ENCODE data around the gene USP20.

USP20 gene

GRCh38 chr9:129822898-129823541, 12.2 kb upstream of the USP20 start:
- DNase-seq, result no peak
- intact Hi-C loops (cut with DNase I), result no loop called here

GRCh38 chr9:129823542-129823934, 11.7 kb upstream of the USP20 start:
- no peak for DNase-seq
- intact Hi-C loops (cut with DNase I), result no loop called here

- DNase-seq, result peak; percentile 90 to 98 (median 94)
- intact Hi-C loops (cut with DNase I), result loop anchor here (1.0 kb wide), 1 partner anchor 21 kb away; the partner anchor contains the start of gene TOR1B
These were observed 11.2 kb upstream of the USP20 start, which contains the start of gene TOR1A for GRCh38 chr9:129823935-129824601. TSS of gene TOR1A (minus strand) at chr9:129824136. CDS start at chr9:129824085, 51 bp downstream.

- no peak for DNase-seq
- intact Hi-C loops (cut with DNase I), result no loop called here
These were observed 8.9 kb upstream of the USP20 start for GRCh38 chr9:129826344-129826743.

GRCh38 chr9:129826759-129827158, 8.5 kb upstream of the USP20 start:
- DNase-seq, result no peak
- intact Hi-C loops (cut with DNase I), result no loop called here

GRCh38 chr9:129828051-129828450, 7.2 kb upstream of the USP20 start:
- intact Hi-C loops (cut with DNase I), result no loop called here

GRCh38 chr9:129828969-129829368, 6.3 kb upstream of the USP20 start:
- intact Hi-C loops (cut with DNase I), result no loop called here
- DNase-seq, result no peak

More at GRCh38 chr9:129828051-129828450, 7.2 kb upstream of the USP20 start:
- DNase-seq, result no peak

GRCh38 chr9:129832982-129833381, 2.3 kb upstream of the USP20 start:
- intact Hi-C loops (cut with DNase I), result no loop called here
- no peak for DNase-seq

- intact Hi-C loops (cut with DNase I), result loop anchor here (1.0 to 5.0 kb wide), 2 partner anchors 22 to 53 kb away; no protein-coding TSS in a partner anchor
- peak in 2 of 10 donors; percentile 18 to 27 for DNase-seq
These were observed 650 bp upstream of the USP20 start for GRCh38 chr9:129834489-129835127.

- intact Hi-C loops (cut with DNase I), result loop anchor here (1.0 to 5.0 kb wide), 2 partner anchors 20 to 51 kb away; no protein-coding TSS in a partner anchor
- no peak for DNase-seq
These were observed 584 bp downstream of the USP20 start for GRCh38 chr9:129835860-129836223.

- DNase-seq, result no peak
- intact Hi-C loops (cut with DNase I), result loop anchor here (5.0 kb wide), 1 partner anchor 51 kb away; no protein-coding TSS in a partner anchor
These were observed 1.2 kb downstream of the USP20 start for GRCh38 chr9:129836311-129837007.

GRCh38 chr9:129838707-129839259, 3.5 kb downstream of the USP20 start:
- intact Hi-C loops (cut with DNase I), result loop anchor here (5.0 kb wide), 1 partner anchor 49 kb away; no protein-coding TSS in a partner anchor
- no peak for DNase-seq

- intact Hi-C loops (cut with DNase I), result loop anchor here (5.0 kb wide), 1 partner anchor 48 kb away; no protein-coding TSS in a partner anchor
- no peak for DNase-seq
These were observed 4.2 kb downstream of the USP20 start for GRCh38 chr9:129839324-129840023.

- no peak for DNase-seq
- intact Hi-C loops (cut with DNase I), result no loop called here
These were observed 4.8 kb downstream of the USP20 start for GRCh38 chr9:129840034-129840433.

- no peak for DNase-seq
- intact Hi-C loops (cut with DNase I), result no loop called here
These were observed 5.8 kb downstream of the USP20 start for GRCh38 chr9:129841071-129841470.

- DNase-seq, result no peak
- intact Hi-C loops (cut with DNase I), result no loop called here
These were observed 10.1 kb downstream of the USP20 start for GRCh38 chr9:129845373-129845772.

GRCh38 chr9:129848712-129849441, 13.6 kb downstream of the USP20 start:
- intact Hi-C loops (cut with DNase I), result no loop called here
- DNase-seq, result no peak

- intact Hi-C loops (cut with DNase I), result no loop called here
- DNase-seq, result no peak
These were observed 14.6 kb downstream of the USP20 start for GRCh38 chr9:129849901-129850300.

Data from posterior cingulate gyrus (tissue), 11 donors.